Suprapubic skin (tissue), 3 donors: Measurements from ENCODE around the gene ABCG4.

Source experiments
- CTCF ChIP-seq, 2 donors: fragments of 200-600 bp in 1 of 2; fragments of 450-650 bp in 1 of 2; sonication (generic) in 1 of 2; IDR thresholded peaks; one replicate each; pipeline ENCODE4 v1.5.1; 2016 to 2019; ENCODE audit warnings: antibody characterized with exemption in 2 of 2, mild to moderate bottlenecking in 1 of 2, moderate library complexity in 1 of 2
- POLR2A ChIP-seq, 2 donors: fragments of 450-650 bp; IDR thresholded peaks; one replicate each; pipeline ENCODE4 v1.6.1; 2017; ENCODE audit warnings: antibody characterized with exemption in 2 of 2, mild to moderate bottlenecking in 2 of 2, moderate library complexity in 2 of 2

- peak; percentile 38 to 97 for TF ChIP-seq CTCF (IDR thresholded peaks at IDR 0.05)
- no peak for TF ChIP-seq POLR2A (IDR thresholded peaks at IDR 0.05)
Measured at GRCh38 chr11:119205574-119206510, 57.0 kb downstream of the ABCG4 start, which contains the start of gene CBL.
